GM18861 (cell line): ENCODE results near the gene MACROD2.
"Not testable (repeated sequence)": the region's sequence is repeated elsewhere in the genome, so short reads cannot be mapped to it uniquely, and the experiment has no call there.

Experiments
- ATAC-seq: cut with Tn5 transposase; IDR thresholded peaks from one replicate; pipeline ENCODE4 v1.9.1; 2021; ENCODE audit not compliant: unreplicated experiment

MACROD2 gene

DNA sequence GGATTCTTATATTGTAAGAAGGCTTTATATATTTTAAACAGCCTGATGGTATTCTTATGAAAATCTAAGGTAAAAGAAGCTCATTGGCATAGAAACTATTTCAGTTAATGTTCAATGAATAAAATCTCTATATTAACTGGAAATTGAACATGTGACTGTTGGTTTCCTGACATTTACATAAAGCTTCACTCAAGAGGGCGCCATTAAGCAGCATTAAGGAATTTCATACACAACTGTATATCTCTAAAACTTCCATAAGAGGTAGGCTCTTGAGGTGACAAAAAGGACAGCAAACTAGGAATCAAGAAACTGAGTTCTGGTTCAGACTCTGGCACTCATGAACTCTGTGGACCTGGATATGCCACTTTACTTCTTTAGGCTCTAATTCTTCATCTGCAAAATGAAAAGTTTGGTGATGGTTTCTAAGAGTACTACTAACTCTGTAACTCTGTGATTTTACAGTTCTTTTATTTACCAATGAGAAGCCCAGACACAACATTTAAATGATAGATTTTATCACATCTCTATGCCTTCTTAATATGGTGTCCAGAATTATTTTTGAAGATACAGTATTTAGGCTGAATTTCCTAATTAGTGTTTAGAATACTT lies 194.6 kb downstream of the MACROD2 start:
- ATAC-seq, result no peak

DNA sequence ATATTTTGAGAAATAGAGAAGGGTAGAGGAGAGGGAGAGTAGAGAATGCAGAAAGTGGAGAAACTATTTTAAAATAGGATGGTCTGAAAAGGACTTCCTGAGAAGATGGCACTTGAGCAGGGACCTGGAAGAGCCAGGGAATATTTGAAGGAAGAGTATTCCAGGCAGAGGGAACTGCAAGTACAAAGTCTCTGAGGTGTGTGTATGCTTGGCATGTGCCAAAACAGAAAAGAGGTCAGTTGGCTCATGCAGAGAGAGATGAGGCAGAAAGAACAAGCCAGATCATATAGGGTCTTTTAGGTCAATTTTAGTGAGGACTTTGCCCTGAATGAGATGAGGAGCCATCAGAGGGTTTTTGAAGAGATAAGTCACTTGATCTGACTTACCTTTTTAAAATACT lies 196.2 kb downstream of the MACROD2 start:
- ATAC-seq, result no peak

DNA sequence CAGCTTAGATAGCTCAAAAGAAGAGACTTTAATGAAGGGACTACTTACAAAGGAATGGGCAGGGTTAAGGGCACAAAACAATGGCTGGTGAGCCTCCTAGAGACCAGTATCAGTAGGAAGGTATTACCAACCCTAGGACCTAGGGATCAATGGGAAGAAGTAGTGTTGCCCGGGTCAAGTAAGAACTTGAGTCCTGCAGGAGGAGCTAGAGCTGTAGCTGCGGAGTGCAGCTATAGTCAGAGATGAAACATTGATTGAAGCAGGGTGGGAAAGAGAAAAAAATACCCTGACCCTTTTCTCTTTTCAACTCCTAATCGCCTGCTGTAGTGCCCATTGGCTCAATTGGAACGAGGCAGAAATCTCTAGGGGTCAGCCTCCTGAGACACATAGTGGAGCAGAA lies 198.1 kb downstream of the MACROD2 start:
- no peak for ATAC-seq

DNA sequence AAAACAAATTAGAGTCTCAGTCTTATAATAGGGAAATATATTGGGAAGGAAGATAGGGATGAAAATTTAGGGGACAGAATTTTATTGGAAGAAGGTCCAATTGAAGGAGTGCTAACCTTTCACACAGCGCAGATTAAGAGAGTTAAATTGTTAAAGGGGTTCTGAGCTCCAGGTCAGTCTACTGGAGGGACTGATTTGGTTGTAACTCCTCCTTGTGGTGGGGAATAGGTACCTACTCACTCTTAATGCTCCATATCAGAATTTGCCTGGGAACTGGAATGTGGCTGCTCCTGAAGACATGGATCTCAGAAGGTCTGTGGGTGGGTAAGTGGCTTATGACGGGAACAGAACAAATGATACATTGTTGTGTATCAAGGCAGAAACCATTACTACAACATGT lies 198.6 kb downstream of the MACROD2 start:
- no peak for ATAC-seq

DNA sequence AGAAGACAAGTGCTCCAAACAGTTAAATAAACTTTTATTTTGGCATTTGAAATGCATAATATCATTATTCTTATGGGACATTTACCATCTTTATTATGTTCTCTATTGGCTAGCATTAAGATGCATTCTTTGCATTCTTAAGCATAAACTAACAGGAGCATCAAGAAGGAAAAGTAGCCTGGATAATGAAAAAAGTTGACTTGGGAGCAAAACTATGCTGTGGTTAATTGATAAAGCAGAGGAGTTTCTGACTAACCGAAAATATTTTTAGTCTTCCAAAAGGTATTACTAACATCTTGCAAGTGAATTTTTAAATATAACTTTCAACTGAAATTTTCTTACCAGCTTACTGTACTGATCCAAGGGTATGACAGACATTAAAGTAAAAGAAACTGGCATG lies 201.8 kb downstream of the MACROD2 start:
- no peak for ATAC-seq

DNA sequence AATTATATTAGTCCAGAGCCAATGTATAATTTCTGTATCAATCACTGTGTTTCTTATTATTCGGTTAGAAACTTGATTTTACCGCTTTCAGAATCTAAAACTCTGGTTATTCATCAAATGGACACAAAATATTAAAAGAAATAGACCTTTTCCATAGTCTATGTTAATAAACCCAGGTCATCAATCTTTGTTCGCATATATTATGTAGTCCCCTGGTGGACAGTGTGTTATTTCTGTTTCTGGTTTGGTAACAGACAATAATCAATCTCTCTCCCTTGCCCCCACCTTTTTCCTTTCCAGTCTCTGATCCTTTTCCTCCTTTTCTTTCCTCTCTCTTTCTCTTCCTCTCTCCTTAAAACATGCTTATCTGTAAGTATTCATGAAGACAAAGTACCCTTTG lies 203.1 kb downstream of the MACROD2 start:
- ATAC-seq, result no peak

DNA sequence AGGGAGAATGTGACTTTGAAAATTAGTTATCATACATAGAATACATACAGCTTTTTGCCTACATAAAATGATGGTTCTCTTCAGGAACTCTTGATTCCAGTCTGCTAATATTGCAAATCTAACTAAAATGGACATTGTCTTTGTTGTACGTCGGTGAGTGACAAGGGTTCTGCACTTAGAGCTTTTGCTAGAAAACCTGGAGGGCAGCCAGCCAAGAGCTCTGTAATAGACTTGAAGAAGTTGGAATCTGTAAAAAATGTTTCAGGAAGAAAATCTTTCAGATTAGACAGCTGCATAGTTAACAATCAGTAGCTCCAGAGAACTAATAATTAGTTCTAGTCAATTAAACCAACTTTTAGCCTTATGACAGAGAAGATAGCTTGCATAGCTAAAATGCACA lies 203.8 kb downstream of the MACROD2 start:
- ATAC-seq, result no peak

DNA sequence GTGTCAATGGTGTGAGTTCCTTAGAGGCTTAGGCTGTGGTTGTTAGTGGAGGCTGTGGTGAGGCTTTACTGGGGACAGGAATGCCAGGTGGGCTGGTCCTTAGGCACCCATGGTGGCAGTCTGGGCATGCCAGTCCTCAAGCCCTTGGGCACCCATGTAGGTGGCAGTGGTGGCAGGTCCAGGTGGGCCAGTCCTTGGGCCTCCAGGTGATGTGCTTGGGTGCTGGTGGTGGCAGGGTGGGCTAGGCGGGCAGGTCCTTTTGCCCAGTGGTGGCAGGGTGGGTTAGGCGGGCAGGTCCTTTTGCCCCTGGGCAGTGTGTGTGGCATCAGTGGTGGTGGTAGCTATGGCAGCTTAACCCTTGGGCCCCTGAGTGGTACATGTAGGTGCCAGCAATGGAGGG lies 208.3 kb downstream of the MACROD2 start:
- no peak for ATAC-seq

DNA sequence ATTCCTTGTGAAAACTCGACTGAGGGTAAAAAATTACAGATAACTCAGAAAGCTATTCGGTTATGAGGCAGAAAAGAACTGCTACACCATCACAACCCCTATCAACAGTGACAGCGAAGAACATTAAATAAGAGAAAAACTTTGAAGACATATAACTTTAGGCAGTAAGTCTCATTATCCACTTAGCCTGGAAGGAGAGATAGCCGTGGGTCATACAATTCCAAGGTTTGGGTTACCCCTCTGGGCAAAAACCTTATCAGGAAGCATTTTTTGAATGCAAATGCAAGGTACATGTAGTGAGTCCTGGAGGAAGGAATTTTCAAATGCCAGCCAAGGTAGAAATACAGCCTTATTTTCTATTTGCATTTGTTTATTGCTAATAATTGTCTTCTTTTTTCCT lies 212.3 kb downstream of the MACROD2 start:
- no peak for ATAC-seq

DNA sequence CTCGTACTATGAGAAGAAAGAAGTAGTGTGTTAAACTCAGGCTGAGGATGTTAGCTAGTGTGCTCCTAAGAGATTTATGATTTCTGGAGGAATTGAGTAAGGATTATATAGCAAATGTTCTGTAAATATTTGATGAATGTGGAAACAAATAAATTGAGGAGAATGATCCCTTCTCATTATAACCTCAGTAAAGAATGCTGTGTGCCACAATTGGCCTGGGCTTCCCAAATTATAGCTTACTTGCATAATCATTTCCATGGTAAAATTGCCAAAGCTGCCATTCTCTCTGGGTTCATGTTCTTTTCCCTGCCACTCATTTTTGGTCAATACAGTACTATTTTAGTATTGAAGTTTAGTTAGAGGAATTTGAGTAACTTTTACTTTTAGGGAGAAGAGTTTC lies 213.6 kb downstream of the MACROD2 start:
- no peak for ATAC-seq

DNA sequence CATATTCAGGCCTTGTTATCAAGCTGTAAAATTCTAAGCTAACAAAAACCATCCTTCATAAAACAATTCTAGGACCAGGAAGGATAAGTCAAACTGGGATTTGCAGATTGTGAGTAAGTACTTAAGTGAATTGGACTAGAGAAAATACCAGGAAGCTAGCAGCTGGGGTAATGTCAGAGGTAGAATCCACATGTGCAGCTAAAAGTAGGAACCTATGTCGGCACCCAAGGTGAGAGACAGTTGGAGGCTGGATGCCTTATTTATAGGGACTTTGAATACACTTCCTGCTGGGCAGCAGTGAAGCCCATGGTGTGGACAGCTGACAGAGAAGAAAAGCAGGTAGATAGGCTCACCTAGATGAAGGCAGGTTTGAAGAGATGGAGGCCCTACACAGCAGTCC lies 214.8 kb downstream of the MACROD2 start:
- ATAC-seq, result no peak

DNA sequence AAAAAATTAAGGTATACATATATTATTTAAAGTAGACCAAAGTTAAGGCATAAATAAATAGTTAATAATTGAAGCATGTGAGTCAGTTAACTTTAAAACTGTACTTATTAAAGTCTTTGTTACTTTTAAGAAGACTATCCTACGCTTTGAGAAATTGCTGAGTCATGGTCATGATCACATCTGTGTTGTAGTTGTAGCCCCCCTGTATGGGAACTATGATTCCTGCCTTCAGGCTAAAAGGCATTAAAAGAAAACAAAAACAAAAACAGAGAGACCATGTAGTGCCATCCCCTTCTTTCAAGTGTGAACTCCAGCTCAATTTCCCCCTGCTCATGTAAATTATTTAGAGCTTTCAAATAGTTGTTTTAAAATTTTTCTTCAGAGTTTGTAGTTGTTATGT lies 218.7 kb downstream of the MACROD2 start:
- ATAC-seq, result no peak

DNA sequence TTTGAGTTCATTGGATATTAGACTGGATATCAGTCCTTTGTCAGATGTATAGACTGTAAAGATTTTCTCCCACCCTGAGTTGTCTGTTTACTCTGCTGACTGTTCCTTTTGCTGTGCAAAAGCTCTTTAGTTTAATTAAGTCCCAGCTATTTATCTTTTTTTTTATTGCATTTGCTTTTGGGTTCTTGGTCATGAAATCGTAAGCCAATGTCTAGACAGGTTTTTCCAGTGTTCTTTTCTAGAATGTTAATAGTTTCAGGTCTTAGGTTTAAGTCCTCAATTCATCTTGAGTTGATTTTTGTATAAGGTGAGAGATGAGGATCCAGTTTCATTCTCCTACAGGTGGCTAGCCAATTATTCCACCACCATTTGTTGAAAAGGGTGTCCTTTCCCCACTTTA lies 220.6 kb downstream of the MACROD2 start:
- ATAC-seq, result not testable (repeated sequence)

DNA sequence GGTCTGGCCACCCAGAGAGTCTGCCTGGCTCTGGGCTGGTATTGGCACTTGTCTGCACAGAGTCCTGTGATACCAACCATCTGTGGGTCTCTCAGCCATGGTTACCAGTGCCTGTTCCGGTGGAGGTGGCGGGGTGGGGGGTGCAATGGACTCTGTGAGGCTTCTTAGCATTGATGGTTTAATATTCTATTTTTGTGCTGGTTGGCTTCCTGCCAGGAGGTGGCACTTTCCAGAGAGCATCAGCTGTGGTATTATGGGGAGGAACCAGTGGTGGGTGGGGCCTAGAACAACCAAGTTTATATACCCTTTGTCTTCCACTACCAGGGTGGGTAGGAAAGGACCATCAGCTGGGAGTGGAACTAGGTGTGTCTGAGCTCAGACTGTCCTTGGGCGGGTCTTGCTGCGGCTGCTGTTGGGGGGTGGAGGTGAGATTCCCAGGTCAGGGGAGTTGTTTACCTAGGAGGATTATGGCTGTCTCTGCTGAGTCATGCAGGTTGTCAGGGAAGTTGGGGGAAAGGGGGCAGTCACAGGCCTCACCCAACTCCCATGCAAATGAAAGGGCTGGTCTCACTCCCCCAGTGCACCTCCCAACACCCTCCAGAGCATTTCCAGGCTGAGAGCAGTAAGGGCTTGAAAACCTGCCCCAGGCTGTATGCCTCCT lies 224.6 kb downstream of the MACROD2 start:
- ATAC-seq, result no peak

DNA sequence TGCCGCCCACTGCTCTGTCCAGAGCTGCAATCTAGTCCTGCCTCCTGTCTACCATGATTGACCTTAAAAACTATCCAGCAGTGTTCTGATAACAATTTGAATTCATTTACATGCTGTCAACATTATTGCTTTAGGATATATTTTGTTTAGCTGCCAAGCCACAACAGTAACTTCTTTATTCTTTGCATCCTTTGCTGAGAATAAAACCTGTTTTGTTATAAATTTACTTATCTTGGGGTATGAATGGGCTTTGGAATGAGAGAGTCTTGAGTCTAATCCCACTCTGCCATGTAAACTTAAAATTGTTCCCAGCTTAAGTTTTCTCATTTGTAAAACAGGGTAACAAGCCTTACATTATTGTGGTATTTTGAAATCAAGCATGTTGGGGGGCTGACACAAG lies 225.7 kb downstream of the MACROD2 start:
- no peak for ATAC-seq

DNA sequence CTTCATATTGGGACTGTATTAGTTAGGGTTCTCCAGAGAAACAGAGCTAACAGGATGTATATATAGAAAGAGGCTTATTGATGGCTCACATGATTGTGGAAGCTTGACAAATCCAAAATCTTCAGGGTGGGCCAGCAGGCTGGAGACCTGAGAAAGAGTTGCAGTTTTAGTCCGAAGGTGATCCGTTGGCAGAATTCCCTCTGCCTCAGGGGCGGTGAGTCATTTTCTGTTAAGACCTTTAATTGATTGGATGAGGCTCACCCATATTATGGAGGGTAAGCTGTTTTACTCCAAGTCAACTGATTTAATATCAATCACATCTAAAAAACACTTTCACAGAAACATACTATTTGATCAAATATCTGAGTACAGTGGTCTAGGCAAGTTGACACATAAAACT lies 228.5 kb downstream of the MACROD2 start:
- ATAC-seq, result no peak

DNA sequence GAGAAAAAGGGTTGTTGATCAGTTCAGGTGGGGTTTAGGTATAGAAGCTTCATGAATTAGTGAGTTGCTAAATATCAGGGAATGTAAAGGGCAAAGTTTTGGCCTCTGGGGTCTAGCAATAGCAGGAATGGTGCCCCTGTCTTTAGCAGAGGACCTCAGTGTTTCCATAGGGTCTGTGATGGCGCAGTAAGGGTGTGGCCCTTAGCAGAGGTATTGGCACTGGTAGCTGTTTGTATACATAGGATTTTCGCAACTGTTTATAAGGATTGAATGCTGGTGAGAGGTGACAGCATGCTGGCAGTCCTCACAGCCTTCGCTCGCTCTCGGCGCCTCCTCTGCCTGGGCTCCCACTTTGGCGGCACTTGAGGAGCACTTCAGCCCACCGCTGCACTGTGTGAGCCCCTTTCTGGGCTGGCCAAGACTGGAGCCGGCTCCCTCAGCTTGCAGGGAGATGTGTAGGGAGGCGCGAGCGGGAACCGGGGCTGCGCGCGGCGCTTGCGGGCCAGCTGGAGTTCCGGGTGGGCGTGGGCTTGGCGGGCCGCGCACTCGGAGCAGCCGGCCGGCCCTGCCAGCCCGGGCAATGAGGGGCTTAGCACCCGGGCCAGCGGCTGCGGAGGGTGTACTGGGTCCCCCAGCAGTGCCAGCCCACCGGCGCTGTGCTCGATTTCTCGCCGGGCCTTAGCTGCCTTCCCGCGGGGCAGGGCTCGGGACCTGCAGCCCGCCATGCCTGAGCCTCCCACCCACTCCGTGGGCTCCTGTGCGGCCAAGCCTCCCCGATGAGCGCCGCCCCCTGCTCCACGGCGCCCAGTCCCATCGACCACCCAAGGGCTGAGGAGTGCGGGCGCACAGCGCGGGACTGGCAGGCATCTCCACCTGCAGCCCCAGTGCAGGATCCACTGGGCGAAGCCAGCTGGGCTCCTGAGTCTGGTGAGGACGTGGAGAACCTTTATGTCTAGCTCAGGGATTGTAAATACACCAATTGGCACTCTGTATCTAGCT lies 231.0 kb downstream of the MACROD2 start:
- not testable (repeated sequence) for ATAC-seq

DNA sequence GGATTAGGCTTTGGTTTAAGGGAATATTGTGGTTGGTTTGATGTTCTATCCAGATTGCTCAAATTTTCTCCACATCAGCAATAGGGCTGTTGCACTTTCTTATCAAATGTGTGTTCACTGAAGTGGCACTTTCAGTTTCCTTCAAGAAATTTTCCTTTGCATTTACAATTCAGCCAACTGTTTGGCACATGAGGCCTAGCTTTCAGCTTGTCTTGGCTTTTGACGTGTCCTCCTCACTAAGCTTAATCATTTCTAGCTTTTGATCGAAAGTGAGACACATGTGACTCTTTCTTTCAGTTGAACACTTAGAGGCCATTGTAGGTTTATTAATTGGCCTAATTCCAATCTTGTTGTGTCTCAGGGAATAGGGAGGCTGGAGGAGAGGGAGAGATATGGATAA lies 237.3 kb downstream of the MACROD2 start:
- ATAC-seq, result peak; percentile 81

DNA sequence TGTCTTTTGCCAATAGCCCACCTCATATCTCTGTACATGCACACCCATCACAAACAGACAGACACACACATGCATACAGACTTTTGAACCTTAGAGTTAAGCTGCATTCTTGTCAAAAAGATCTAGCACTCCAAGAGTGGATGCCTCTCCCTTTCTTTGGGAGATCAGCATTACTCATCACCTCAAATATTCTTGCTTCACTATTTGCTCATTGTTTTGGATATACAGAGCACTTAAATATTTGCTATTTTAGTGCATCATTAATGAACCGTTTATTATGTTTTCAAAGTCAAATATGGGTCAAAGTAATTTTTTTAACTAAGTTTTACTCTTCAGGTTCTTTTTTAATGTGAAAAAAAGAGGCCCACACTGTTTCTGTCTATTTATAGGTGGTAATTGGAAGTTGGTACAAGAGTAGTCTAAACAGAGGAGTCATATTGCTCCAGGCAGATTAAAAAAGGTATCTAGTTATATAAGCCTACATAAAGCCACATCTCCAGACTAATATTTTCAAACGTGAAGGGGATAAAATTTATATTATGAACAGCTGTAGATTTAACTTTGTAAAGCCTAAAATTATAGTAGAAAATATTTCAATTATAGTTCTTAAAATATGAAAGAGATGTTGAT lies 239.5 kb downstream of the MACROD2 start:
- ATAC-seq, result no peak

DNA sequence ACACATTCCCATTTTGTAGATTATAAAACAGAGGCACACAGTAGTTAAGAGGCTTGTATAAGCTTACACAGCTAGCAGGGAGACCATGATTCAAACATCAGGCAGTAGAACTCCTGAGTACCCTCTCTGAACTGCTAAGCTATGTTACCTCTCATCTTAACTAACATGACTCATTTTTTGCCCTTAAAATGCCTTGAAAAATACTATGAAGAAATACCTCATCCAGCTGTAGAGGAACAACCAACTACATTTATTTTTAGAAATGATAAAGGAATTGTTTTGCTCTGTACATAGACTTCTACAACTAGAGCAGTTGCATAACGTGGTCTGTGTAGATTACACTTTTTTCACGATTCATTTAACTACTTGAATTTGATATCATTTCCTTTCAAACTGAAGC lies 240.0 kb downstream of the MACROD2 start:
- ATAC-seq, result no peak

DNA sequence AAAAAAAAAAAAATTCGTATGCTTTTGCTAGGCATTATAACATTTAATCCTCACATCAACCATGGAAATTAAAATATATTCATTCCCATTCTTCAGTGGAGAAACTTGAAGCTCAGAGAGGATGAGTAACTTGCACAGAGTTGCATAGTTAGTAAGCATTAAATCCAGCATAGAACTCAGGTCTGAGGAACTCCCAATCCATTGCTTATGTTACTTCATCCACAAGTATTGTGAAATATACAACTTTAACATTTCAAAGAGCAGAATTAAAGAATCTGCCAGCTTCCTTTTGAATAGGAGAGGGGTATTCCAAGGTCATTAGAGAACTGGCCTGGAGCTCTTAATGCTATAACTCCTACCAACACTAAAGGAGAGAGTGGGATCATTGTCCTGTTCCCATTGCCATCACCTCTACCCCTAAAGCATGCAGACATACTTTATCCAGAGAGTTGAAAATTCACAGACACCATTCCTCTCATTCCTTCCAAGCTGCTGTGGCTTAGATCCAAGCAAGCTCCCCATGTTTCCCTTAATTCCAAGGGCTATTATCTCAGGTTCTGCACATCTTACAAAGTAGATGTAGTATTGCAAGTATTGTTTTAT lies 250.2 kb downstream of the MACROD2 start:
- ATAC-seq, result no peak
